HG03135 (cell line): ENCODE measurements around the gene CPOX.
"Not testable (repeated sequence)": the region's sequence is repeated elsewhere in the genome, so short reads cannot be mapped to it uniquely, and the experiment has no call there.

ENCODE experiments used
- ATAC-seq: cut with Tn5 transposase; IDR thresholded peaks from one replicate; pipeline ENCODE4 v1.9.1; 2021; ENCODE audit warnings: mild to moderate bottlenecking, moderate library complexity; ENCODE audit not compliant: unreplicated experiment

CPOX gene

DNA sequence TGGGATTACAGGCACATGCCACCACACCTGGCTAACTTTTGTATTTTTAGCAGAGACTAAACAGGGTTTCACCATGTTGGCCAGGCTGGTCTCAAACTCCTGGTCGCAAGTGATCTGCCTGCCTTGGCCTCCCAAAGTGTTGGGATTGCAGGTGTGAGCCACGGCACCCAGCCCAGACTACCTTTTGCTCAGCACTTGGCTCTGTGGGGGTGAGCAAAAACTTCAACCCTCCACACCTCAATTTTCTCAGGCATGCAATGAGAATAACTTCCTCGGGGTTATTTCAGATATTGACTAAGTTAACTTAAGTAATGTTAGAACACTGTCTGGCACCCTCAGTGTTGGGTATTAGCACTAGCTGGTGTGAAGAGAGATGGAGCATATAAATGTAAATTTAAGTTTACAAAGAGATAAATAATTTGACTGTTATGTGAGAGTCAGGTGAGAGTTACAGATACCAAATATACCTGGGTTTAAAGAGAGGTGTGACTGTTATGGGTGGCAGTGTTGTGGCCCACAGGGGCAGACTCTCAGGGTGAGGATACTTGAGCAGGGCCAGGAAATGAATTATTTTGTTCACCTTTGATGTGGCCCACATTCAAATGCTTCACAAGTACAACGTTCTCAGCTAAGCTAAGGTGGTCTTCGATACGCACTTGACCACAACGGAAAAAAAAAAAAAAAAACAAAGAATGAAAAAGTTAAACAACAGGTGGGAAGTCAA lies 29.0 kb downstream of the CPOX start:
- ATAC-seq: peak; percentile 4

DNA sequence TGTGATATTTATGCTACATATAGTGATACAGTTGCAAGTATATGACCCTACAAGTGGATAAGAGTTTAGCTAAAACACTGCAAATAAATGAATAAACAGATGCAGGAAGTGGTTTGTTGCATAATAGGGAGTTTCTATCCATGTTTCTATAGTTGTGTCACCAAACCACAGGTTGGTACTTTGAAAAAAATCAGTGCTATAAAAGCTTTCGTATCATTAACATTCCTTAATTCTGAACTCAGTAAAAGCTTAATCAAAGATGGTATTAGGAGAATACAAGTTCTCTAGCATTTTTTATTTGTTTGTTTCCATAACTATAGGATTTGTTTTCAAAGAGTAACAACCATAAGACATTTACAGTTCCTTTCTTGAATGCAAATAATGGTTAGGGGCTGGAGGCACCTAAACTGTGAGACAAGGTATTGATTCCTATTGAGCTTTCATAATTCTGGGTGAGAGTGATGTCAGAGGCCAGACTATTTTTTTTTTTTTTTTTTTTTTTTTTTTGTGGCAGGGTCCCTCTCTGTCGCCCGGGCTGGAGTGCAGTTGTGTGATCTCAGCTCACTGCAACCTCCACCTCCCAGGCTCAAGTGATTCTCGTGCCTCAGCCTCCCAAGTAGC lies 29.6 kb downstream of the CPOX start:
- ATAC-seq: peak; percentile 62

DNA sequence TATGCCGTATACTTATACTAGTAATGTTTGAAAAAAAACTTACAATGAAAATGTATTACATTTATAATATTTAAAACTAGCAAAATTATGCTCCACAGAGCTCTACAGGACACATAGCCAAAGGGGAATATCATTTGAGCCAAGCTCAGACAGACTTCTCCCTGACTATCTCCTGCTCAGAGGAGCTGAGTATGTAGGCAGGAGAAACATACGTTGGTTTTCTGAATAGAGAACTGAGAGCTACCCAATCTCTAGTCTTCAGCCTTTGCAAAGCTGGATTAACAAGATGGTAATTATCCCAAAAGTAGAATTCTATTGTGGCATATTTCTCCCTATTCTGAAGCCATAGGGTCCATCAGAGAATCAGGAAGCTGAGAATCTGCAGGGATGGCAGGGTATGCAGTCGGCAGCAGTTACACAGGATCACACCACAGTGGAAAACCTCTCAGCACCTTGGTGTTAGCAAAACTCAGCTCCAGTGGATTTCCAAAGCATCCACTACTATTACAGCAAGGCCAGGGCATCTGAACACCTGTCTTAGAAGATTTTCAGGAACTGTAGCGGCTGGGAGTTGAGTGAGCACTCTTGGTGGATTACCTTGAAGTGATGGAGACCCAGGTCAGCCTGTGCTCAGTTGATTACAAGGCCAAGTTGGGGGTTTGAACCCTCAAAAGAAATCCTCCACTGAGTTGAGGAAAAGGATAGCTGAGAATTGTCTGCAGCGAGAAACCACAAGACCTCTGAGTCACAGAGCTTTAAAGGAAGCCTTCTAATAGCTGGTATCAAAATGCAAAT lies 31.5 kb downstream of the CPOX start:
- ATAC-seq: no peak

DNA sequence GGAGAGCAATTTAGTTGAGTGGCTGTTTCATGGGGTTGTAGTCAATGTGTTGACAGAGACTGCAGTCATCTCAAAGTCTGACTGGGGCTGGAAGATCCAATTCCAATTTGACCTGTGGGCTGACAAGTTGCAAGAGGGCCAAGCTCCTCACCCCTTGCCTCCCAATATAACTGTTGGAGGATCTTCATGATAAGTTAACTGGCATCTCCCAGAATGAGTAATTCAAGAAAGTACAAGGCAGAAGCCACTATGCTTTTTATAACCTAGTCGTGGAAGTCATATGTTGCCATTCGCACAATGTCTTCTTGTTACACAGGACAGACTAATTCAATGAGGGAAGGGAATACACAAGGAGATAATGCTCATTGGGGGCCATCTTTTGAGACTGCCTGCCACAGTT lies 32.5 kb downstream of the CPOX start:
- no peak for ATAC-seq

DNA sequence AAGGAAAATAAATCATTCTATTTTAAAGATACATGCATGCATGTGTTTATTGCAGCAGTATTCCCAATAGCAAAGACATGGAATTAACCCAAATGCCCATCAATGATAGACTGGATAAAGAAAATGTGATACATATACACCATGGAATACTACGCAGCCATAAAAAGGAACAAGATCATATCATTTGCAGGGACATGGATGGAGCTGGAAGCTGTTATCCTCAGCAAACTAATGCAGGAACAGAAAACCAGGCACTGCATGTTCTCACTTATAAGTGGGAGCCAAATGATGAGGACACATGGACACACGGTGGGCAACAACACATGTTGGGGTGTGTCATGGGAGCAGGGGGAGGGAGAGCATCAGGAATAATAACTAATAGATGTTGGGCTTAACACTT lies 33.6 kb downstream of the CPOX start:
- ATAC-seq: not testable (repeated sequence)

DNA sequence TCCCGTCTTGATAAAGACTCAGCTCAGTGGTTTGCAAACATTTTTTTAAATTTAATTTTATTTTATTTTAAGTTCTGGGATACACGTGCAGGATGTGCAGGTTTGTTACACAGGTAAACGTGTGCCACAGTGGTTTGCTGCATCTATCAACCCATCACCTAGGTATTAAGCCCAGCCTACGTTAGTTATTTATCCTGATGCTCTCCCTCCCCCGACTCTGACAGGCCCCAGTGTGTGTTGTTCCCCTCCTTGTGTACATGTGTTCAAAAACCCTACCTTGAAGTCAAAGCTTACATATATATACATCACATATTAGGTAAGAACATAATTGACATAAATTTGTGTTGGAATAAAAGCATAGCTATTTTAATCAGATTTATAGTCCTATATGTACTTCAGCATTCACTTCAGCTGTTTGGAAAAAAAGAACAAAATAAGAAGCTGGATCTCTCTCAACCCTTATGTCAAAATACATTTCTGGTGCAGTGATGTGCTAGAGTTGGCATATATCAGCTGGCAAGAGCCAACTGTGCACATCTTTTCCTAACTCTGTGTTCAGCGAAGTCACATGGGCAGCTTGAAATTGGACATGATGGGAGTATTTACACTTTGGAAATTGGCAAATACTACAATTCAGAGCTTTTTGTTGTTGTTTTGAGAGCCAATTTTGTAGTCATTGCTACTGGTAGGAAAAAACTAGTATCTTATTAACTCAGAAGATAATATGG lies 35.1 kb downstream of the CPOX start:
- no peak for ATAC-seq

DNA sequence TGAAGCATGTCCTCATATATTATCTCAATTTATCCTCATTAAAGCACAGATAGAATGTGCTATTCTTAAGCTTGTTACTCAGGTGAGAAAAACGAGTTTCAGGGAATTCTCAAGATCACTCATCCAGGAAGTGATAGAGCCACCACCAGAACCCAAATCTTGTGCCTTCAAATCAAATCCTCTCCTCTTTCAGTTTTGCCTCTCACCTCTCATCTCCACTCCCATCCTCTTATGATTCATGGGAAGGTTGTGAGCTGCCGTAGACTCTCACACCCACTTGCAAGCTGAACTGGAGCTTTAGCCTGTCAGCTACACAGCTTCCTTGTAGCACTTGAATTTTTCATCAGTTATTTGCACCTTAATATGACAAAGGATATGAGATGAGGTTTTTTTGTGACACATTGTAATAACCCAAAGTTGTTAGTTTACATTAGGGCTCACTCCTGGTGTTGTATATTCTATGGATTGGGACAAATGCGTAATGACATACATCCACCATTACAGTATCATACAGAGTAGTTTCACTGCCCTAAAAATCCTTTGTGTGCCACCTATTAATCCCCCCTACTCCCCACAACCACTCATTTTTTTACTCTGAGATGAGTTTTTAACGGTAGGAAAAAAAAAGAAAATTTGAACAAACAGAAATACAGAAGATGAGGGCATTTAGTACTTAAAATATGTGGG lies 35.9 kb downstream of the CPOX start:
- no peak for ATAC-seq

DNA sequence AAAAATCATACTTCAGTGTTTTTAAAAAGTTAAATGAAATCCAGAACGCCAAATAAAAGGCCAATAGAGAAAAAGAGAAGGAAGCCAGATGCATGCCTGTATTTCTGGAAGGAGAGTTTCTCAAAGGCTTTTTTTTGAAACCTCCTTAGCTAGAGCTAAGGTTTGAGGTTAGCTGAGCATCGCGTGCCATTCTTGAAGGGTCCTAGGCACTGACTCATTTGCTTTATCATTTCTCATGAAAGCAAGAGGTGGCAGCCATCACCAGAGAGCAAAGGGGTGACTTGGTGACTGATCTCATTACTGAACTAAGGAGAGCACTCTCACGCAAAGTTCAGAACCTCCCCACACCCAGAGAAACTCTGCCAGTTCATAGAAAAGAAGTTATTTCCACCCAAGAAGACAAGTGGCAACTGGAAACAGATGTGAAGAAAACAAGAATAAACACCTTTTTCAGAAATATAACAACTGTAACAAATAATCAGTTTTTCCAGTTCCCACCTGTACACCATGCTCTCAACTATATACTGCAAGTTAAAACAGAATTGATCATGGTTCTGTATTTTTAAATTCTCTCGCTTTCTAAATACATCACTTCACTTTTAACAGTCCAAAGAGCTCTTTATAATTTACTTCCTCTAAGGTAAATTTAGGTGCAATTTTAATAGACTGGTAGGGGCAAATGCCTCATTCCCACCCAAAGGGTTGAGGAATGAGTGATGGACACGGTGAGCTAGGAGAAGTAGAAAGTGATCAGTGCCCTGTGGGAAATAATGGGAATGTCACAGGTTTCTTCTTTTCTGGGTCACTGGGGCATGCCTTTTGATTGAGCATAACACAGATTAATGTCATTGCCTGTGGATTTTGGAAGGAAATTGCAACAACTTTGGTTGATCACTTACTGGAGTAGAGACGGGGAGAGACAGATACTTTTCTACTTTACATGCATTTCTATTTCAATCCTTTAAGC lies 37.0 kb downstream of the CPOX start:
- peak; percentile 77 for ATAC-seq

DNA sequence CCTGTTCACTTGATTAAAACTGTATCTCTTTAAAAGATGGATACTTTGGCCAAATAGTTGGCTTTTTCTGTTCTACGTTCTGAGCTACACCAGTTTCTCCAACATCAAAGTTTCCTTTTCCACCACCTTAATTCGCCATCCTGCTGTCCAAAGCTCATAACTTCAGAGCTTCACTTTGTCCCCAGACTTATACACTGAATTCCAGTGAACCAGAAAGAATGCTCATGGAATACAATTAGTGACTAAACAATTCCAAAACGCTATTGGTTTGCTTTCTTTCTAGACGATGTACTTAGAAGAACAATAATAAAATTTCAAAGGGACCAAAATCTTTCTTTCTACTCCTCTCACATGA lies 38.4 kb downstream of the CPOX start:
- ATAC-seq: no peak

DNA sequence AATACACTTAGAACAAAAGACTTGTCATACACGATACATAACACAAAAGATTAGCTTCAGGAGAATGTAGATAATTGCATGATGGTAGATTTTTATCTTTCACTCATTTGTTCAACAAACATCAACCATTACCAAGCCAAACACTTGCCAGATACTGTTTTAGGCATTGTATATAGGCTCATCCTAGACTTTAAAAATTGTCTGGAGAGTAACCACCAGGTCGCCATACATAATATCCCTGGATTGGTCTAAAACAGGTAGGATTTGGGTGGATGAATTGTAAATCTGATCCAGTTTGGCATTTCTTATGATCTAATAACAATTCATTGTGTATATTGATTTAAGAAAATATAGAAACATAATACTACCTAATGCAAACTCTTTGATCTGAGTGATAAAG lies 38.8 kb downstream of the CPOX start:
- no peak for ATAC-seq

DNA sequence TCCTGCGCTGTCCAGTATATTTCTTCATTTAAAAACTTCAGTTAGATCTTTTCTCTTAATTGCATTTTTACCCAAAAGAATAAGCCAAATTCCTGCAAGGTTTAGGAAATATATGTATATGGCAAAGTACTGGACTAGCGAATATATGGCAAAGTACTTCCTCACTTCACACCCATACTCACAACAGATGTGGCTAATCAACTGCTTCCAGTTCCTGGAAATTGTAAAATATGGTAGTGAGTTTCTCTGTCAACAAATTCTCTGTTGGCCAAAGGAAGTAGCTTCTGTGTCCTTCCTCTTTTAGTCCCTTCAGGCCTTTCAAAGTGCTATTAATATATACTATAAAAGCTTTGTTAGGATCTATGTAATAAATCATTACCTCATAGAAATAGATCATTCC lies 39.7 kb downstream of the CPOX start:
- ATAC-seq: no peak

DNA sequence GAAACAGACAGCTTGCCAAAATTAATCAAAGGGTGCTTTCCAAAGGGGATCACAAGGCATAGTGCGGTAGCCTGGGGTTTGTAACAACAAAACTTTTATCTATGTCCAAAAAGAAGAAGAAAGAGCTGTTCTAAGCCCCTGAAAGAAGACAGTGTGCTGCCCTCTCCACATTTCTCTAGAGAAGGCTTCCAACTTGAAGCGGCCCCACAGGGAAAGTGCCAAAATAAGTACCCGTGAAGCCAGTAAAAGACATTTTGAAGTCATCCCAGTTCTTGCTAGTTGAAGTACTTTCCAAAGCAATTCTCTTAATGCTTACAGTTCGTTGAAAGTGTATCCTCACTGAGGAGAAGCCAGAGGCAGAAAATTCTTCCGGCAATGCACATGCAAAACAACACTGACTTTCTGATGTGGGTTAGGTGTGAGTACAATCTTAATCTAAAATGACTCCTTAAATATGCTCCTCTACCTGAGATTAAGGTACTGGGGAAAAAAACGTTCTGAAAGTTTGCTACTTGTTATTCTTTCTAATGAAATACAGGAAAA lies 40.3 kb downstream of the CPOX start:
- no peak for ATAC-seq

DNA sequence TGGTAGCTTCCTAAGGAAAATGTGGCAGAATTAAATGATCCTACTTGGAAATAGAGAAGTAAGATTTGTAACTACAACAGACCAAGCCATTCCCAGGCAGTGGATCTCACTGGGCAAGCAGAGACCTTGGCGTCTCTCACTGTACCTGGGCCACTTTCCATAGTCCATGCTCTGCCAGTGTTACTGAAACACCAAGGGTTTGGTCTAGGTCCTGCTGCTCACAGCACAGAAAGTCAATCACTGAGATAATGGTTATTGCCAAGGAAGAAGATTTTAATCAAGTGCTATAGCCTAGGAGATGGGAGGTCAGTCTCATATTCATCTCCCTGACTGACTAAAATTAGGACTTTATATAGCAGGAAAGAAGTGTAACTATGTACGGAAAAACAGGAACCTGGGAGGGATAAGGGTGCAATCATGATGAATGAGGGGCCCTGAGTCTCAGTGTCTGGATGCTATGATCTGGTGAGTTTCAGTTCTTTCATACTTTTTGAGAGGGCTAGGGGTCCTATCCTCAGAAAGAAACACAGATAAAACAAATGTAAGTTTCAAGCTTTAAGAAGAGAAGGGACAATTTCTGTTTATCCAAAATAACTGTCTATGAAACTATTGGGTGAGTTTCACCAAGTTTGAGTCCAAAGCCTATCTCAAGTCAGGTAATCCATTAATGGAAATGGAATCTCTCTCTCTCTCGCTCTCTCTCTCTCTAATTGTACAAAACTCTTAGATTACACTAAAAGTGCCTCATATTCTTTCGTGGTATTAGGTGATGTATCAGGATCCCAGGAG lies 41.0 kb downstream of the CPOX start:
- ATAC-seq: no peak

DNA sequence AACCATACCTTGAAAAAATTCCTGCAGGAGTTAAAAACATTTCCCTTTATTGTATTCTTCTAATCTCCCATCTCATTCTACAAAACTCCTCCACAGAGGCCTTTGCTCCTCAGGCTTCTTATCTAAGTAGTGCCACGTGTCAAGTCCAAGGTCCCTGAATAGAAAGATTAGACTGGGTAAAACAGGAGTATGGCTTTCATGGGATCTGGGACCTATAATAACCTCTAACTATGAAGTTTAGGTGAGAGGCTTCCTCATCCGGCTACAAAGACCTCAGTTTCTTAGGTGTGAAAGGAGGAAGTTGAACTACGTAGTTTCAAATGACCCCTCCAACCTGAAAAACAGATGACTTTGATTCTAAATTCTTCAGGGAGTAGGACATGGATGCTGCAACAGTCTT lies 41.7 kb downstream of the CPOX start:
- no peak for ATAC-seq

DNA sequence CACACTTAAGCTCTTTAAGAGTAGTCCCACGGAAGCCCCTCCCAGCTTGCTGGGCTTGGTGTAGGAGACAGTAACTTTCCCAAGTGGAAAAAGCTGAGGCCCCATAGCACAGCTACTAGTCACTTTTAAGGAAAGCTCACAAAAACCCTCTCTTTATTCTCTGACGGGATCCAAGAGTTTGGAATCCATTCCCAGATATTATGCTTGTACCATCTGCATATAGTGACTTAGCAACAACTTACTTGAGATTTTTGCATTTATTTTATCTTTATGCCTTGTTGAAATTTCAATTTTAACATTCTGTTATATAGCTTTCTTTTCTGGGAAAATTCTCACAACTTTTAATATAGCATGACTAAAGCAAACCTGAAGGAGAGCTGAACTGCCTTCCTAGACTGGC lies 42.2 kb downstream of the CPOX start:
- ATAC-seq: no peak

DNA sequence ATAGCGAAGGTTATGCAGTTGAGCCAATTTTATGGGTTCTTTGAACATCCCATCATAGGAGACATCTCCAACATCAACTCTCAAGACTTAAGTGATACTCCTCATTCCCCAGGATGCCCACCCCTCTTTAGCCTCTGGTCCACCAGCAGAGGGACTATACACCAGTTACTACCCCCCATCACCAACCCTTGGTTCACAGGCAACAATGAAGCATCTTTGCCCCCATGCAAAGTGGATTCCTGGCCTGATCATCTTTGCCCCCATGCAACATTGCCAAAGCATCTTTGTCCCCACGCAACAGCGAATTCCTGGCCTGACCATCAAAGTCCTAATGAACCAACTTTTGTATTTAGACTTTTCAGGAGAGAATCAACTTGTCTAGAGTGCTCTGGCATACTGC lies 42.6 kb downstream of the CPOX start:
- ATAC-seq: no peak

DNA sequence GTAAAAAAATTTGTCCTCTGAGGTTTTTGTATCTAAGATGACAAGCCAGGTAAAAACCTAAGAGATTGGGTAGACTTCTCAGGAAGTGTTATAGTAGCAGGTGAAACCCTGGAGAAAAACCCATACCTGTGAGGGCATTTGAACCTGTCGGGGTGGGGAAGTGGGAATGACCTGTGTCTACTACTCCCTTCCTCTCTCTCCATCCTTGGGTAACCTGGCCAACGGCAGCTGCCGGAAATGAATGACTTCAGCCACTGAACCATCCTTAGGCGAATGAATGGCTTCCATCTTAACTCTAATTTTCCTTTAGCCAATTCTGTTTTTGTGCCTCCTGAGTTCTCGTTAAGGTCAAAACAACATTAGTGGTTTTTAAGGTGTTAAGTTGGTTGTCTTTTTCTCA lies 44.9 kb downstream of the CPOX start:
- ATAC-seq: no peak

DNA sequence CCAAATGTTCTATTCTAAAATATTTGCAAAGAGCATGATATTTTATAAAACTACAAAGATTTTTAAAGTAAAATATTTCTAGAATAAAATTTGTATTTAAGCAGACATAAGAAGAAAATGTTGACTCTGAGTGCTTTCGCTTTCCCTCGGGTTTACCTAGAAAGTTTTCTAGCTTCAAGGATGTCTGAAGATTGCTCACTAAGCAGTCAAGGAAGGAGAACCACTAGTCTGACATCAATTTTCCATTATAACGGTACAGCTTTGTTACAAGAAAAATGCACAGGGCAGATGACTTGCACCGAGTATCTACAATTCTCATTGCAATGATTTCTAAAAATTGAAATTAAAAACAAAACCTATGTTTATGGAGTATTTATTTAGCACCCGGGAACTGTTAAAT lies 47.5 kb downstream of the CPOX start:
- ATAC-seq: no peak

DNA sequence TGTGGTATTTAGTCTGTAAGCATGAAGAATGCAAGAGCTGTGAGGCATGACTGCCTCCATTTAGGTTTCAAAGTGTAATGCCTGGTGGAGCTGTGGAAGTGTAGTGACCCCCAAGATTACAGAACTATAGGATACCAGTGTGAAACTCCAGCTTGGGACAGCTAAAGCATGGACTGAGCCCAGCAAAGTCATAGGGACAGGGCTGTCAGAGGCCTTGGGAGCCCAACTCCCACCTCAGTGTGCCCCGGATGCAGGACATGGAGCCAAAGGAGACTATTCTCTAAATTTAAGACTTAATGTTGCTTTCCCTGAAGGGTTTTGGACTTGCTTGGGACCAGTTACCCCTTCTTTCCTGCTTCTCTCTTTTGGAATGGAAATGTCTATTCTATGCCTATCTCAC lies 50.8 kb downstream of the CPOX start:
- no peak for ATAC-seq
